Jurkat, Clone E6-1 (cell line): Measurements from ENCODE around the gene KREMEN1. TPM values are rescaled to one million over a fixed set of nuclear protein-coding genes. Genes with fewer than 3 reads are reported as not detected.
"Not testable (repeated sequence)": the region's sequence is repeated elsewhere in the genome, so short reads cannot be mapped to it uniquely, and the experiment has no call there.

ENCODE experiments used
- DNase-seq: peaks from one replicate; pipeline ENCODE4 v3.0.0-alpha.2; 2011; ENCODE audit warnings: low read depth, low spot score
- H3K4me3 ChIP-seq: 2 replicates; pipeline ENCODE4 v1.5.1; 2011; ENCODE audit warnings: mild to moderate bottlenecking, low read length, control low read depth, moderate library complexity
- polyA plus RNA-seq: library from polyadenylated mRNA; unstranded; fragments of >200 nt; gene quantifications from one replicate; pipeline ENCODE4 v1.2.1, GENCODE V29; 2012; ENCODE audit warnings: missing spikeins; ENCODE audit not compliant: insufficient read length, insufficient read depth

The KREMEN1 gene
- polyA plus RNA-seq, result 18.4 TPM

- no peak for DNase-seq
- peak within 1 kb of the TSS; percentile 66 for H3K4me3 ChIP-seq
These were observed at the start of gene KREMEN1 for GRCh38 chr22:29072979-29073617. Gene KREMEN1 (plus strand): TSS chr22:29073035. CDS start chr22:29073131, 96 bp downstream.

- H3K4me3 ChIP-seq, result no peak overlapping the region
- no peak for DNase-seq
These were observed 49.6 kb upstream of the KREMEN1 start for GRCh38 chr22:29023172-29023796.

GRCh38 chr22:29026579-29026978 is 46.3 kb upstream of the KREMEN1 start:
- no peak overlapping the region for H3K4me3 ChIP-seq
- no peak for DNase-seq

- no peak for DNase-seq
- no peak overlapping the region for H3K4me3 ChIP-seq
These were observed 44.4 kb upstream of the KREMEN1 start for GRCh38 chr22:29028468-29028867.

- DNase-seq, result no peak
- H3K4me3 ChIP-seq, result no peak overlapping the region
These were observed 43.4 kb upstream of the KREMEN1 start for GRCh38 chr22:29029202-29030000.

- H3K4me3 ChIP-seq, result no peak overlapping the region
- DNase-seq, result no peak
These were observed 42.7 kb upstream of the KREMEN1 start for GRCh38 chr22:29030016-29030617.

- DNase-seq, result no peak
- H3K4me3 ChIP-seq, result no peak overlapping the region
These were observed 42.1 kb upstream of the KREMEN1 start for GRCh38 chr22:29030618-29031226.

GRCh38 chr22:29031227-29032011 is 41.4 kb upstream of the KREMEN1 start:
- no peak for DNase-seq
- H3K4me3 ChIP-seq, result no peak overlapping the region

GRCh38 chr22:29032014-29032475 is 40.8 kb upstream of the KREMEN1 start:
- DNase-seq, result no peak
- no peak overlapping the region for H3K4me3 ChIP-seq

- no peak overlapping the region for H3K4me3 ChIP-seq
- DNase-seq, result no peak
These were observed 40.3 kb upstream of the KREMEN1 start for GRCh38 chr22:29032584-29032983.

- no peak for DNase-seq
- no peak overlapping the region for H3K4me3 ChIP-seq
These were observed 35.4 kb upstream of the KREMEN1 start for GRCh38 chr22:29037340-29037932.

- H3K4me3 ChIP-seq, result no peak overlapping the region
- DNase-seq, result no peak
These were observed 33.7 kb upstream of the KREMEN1 start for GRCh38 chr22:29039148-29039547.

GRCh38 chr22:29039684-29040083 is 33.2 kb upstream of the KREMEN1 start:
- H3K4me3 ChIP-seq, DNase-seq: not testable (repeated sequence)

GRCh38 chr22:29040385-29041275 is 32.2 kb upstream of the KREMEN1 start:
- peak; percentile 78 for DNase-seq

GRCh38 chr22:29041408-29041807 is 31.4 kb upstream of the KREMEN1 start:
- no peak for DNase-seq
- H3K4me3 ChIP-seq, result no peak overlapping the region

More at GRCh38 chr22:29040385-29041275, 32.2 kb upstream of the KREMEN1 start:
- no peak overlapping the region for H3K4me3 ChIP-seq

- no peak overlapping the region for H3K4me3 ChIP-seq
These were observed 28.8 kb upstream of the KREMEN1 start for GRCh38 chr22:29043906-29044575.

More at GRCh38 chr22:29043906-29044575, 28.8 kb upstream of the KREMEN1 start:
- DNase-seq, result no peak
